ENCODE measurements around the gene DUSP22.
"Not testable (repeated sequence)": the region's sequence is repeated elsewhere in the genome, so short reads cannot be mapped to it uniquely, and the experiment has no call there.

Gene DUSP22

GRCh38 chr6:366389-367297, 74.4 kb downstream of the DUSP22 start:
- DNase-seq = no peak

- DNase-seq = no peak
Measured at GRCh38 chr6:367298-367794, 75.1 kb downstream of the DUSP22 start.

GRCh38 chr6:367891-368630, 75.8 kb downstream of the DUSP22 start:
- no peak for DNase-seq

- DNase-seq = no peak
Measured at GRCh38 chr6:369559-370431, 77.5 kb downstream of the DUSP22 start.

- DNase-seq = no peak
Measured at GRCh38 chr6:370555-370954, 78.3 kb downstream of the DUSP22 start.

GRCh38 chr6:371851-372250, 79.6 kb downstream of the DUSP22 start:
- DNase-seq = not testable (repeated sequence)

GRCh38 chr6:372336-372911, 80.1 kb downstream of the DUSP22 start:
- no peak for DNase-seq

GRCh38 chr6:373031-373430, 80.7 kb downstream of the DUSP22 start:
- no peak for DNase-seq

GRCh38 chr6:373773-374724, 81.8 kb downstream of the DUSP22 start:
- DNase-seq = no peak

- no peak for DNase-seq
Measured at GRCh38 chr6:374956-375355, 82.7 kb downstream of the DUSP22 start.

GRCh38 chr6:376827-377640, 84.7 kb downstream of the DUSP22 start:
- no peak for DNase-seq

- not testable (repeated sequence) for DNase-seq
Measured at GRCh38 chr6:377641-378020, 85.3 kb downstream of the DUSP22 start.

GRCh38 chr6:378090-378957, 86.0 kb downstream of the DUSP22 start:
- DNase-seq = no peak

- DNase-seq = no peak
Measured at GRCh38 chr6:378958-379409, 86.7 kb downstream of the DUSP22 start.

- no peak for DNase-seq
Measured at GRCh38 chr6:379410-380181, 87.3 kb downstream of the DUSP22 start.

GRCh38 chr6:380234-381218, 88.2 kb downstream of the DUSP22 start:
- no peak for DNase-seq
